Activated CD4-positive, alpha-beta T cell treated with anti-CD3 and anti-CD28 coated beads, Interleukin-2, amount 10 ng/mL, durations not matched to agents 24 days and 14 days (primary cell): ENCODE data around the gene TBC1D8. TPM values are rescaled to one million over a fixed set of nuclear protein-coding genes. Genes with fewer than 3 reads are reported as not detected.
"Not testable (repeated sequence)": the region's sequence is repeated elsewhere in the genome, so short reads cannot be mapped to it uniquely, and the experiment has no call there.

Source experiments
- DNase-seq: peaks from one replicate; pipeline ENCODE4 v3.0.0; 2022
- H3K27ac Mint-ChIP-seq: one replicate; pipeline ENCODE4 v1.8.0; 2022; ENCODE audit warnings: mild to moderate bottlenecking, mixed read lengths
- H3K27me3 Mint-ChIP-seq: one replicate; pipeline ENCODE4 v1.8.0; 2022; ENCODE audit warnings: mixed read lengths
- H3K36me3 Mint-ChIP-seq: one replicate; pipeline ENCODE4 v1.8.0; 2022; ENCODE audit warnings: low read depth, mild to moderate bottlenecking, mixed read lengths
- H3K4me1 Mint-ChIP-seq: one replicate; pipeline ENCODE4 v1.8.0; 2021; ENCODE audit warnings: mixed read lengths
- H3K4me3 Mint-ChIP-seq: one replicate; pipeline ENCODE4 v1.8.0; 2022; ENCODE audit warnings: mild to moderate bottlenecking, moderate library complexity, mixed read lengths
- H3K9me3 Mint-ChIP-seq: one replicate; pipeline ENCODE4 v1.8.0; 2021; ENCODE audit warnings: mixed read lengths
- intact Hi-C: fragments of 100-400 bp; cut with micrococcal nuclease; formaldehyde crosslinking; loops from one replicate; pipeline ENCODE4 v1.15.1; 2023
- total RNA-seq: library from RNA; stranded (reverse); gene quantifications from 2 replicates; pipeline ENCODE4 v1.2.3, GENCODE V29; 2022

The TBC1D8 gene
- total RNA-seq, 1 donor from 2014 or later: 1.4 TPM

DNA sequence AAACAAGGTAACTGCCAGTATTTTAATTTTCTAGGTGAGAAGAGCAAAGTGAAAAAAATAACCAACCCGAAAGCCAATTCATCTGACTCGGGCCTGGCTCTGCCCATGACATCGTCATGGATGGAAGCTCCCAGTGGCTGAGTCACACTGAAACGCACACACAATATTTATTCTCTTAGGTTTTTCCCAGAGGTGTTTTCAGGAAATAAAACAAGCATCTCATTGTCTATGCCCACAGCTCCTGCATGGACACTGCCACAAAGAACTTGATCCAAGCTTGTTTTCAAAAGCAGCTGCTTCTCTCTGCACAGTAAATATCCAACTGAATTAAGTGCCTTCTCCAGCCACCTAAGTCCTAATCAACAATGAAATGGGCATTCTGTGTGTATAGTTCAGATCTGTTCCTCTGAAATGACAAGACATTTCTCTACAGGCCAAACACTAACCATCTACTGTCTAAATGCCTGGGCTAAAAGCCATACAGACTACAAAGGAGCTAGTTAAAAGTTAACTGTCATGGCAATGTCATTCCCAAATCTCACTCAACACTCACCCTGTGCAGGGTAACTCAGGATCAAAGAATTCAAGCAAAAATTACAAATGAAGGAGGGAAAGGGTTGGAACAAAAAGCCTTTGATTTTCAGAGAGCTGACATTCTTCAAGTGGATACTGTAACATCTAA lies 86.2 kb downstream of the TBC1D8 start:
- DNase-seq: no peak
- H3K27ac Mint-ChIP-seq: no peak overlapping the region
- H3K36me3 Mint-ChIP-seq: no peaks in the 10 kb centered on the region
- no peaks in the 10 kb centered on the region for H3K9me3 Mint-ChIP-seq
- intact Hi-C loops: no loop called here
- H3K27me3 Mint-ChIP-seq: no peaks in the 10 kb centered on the region
- H3K4me1 Mint-ChIP-seq: no peaks in the 10 kb centered on the region
- no peak overlapping the region for H3K4me3 Mint-ChIP-seq

GRCh38 chr2:101064505-101064867 lies 86.7 kb downstream of the TBC1D8 start:
- Mint-ChIP-seq H3K4me3 (no peak overlapping the region), H3K4me1 (no peaks in the 10 kb centered on the region), H3K27ac (no peak overlapping the region), H3K27me3 (no peaks in the 10 kb centered on the region), H3K9me3 (no peaks in the 10 kb centered on the region), H3K36me3 (no peaks in the 10 kb centered on the region)
- no peak for DNase-seq
- intact Hi-C loops: no loop called here

DNA sequence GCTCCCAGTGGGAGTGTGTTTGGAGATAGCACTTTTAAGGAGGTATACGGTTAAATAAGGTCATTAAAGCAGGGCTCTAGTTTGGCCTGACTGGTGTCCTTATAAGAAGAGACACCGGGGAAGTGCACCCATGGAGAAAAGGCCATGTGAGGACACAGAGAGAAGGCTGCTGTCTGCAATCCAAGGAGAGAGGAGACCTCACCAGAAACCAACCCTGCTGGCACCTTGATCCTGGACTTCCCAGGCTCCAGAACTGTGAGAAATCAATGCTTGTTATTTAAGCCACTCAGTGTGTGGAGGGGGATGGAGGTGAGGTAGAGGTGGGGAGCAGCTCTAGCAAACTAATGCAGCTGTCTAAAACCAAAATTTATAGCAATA lies 87.1 kb downstream of the TBC1D8 start:
- Mint-ChIP-seq H3K27me3 (no peaks in the 10 kb centered on the region), H3K36me3 (no peaks in the 10 kb centered on the region), H3K9me3 (no peaks in the 10 kb centered on the region), H3K4me1 (no peaks in the 10 kb centered on the region), H3K27ac (no peak overlapping the region), H3K4me3 (no peak overlapping the region)
- no peak for DNase-seq
- intact Hi-C loops: no loop called here

GRCh38 chr2:101063352-101064124 lies 87.6 kb downstream of the TBC1D8 start:
- DNase-seq: no peak
- no peaks in the 10 kb centered on the region for H3K36me3 Mint-ChIP-seq

DNA sequence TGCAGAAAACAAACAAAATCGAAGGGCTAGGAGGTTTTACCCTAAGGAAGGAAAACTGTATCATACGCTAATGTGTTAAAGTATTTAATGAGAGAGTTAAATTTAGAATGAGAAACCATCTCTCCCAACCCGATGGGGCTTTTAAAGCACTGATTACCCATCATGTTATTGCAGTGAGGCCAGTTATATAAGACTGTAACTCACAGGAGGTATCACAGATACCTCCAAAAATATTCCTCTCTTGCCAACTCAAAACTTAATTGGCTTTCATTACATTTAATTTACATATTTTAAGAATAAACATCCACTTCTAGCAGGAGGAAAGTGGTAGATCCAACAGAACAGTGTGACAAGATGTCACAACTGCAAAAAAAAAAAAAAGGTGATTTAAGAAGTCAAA lies 92.8 kb downstream of the TBC1D8 start:
- H3K27me3 Mint-ChIP-seq: no peaks in the 10 kb centered on the region
- H3K36me3 Mint-ChIP-seq: no peaks in the 10 kb centered on the region
- no peak overlapping the region for H3K4me3 Mint-ChIP-seq
- intact Hi-C loops: no loop called here
- DNase-seq: no peak
- H3K27ac Mint-ChIP-seq: no peak overlapping the region
- no peaks in the 10 kb centered on the region for H3K4me1 Mint-ChIP-seq
- no peaks in the 10 kb centered on the region for H3K9me3 Mint-ChIP-seq

More at GRCh38 chr2:101063352-101064124, 87.6 kb downstream of the TBC1D8 start:
- Mint-ChIP-seq H3K9me3 (no peaks in the 10 kb centered on the region), H3K27me3 (no peaks in the 10 kb centered on the region), H3K4me3 (no peak overlapping the region), H3K27ac (no peak overlapping the region), H3K4me1 (no peaks in the 10 kb centered on the region)
- intact Hi-C loops: no loop called here

- H3K4me3 Mint-ChIP-seq: no peak overlapping the region
- no peaks in the 10 kb centered on the region for H3K4me1 Mint-ChIP-seq
- peaks cover 1% of the 10 kb centered on the region for H3K27me3 Mint-ChIP-seq
- intact Hi-C loops: no loop called here
- H3K27ac Mint-ChIP-seq: no peak overlapping the region
- no peaks in the 10 kb centered on the region for H3K36me3 Mint-ChIP-seq
- H3K9me3 Mint-ChIP-seq: no peaks in the 10 kb centered on the region
- no peak for DNase-seq
These were observed 93.9 kb downstream of the TBC1D8 start for GRCh38 chr2:101057051-101057933.

DNA sequence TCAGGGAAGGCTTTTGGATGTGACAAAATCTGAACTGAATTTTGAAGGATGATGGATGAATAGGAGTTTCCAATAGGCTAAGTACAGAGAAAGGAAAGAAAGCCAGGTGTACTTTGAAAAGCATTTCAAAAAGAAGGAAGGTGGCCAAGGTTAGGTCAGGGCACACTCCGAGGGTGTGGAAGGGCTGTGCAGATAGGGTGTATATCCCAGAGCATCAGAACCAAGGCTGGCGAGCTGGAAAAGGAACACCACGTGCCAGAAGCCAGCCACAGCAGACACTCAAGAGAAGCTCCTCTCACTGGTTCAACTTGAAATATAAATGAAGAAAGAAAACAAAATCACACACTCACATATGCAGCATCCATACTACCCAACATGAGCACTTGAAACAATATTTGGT lies 98.1 kb downstream of the TBC1D8 start:
- peaks cover 1% of the 10 kb centered on the region for H3K27me3 Mint-ChIP-seq
- H3K4me3 Mint-ChIP-seq: no peak overlapping the region
- DNase-seq: no peak
- H3K27ac Mint-ChIP-seq: no peak overlapping the region
- intact Hi-C loops: no loop called here
- no peaks in the 10 kb centered on the region for H3K36me3 Mint-ChIP-seq
- no peaks in the 10 kb centered on the region for H3K9me3 Mint-ChIP-seq
- H3K4me1 Mint-ChIP-seq: no peaks in the 10 kb centered on the region

GRCh38 chr2:101052147-101052546 lies 99.0 kb downstream of the TBC1D8 start:
- Mint-ChIP-seq H3K27me3 (peaks cover 1% of the 10 kb centered on the region), H3K36me3 (no peaks in the 10 kb centered on the region), H3K4me1 (no peaks in the 10 kb centered on the region), H3K27ac (no peak overlapping the region), H3K9me3 (no peaks in the 10 kb centered on the region), H3K4me3 (no peak overlapping the region)
- intact Hi-C loops: no loop called here
- DNase-seq: no peak

GRCh38 chr2:101050886-101051285 lies 100.3 kb downstream of the TBC1D8 start:
- H3K4me3 Mint-ChIP-seq, DNase-seq, H3K4me1 Mint-ChIP-seq: not testable (repeated sequence)

DNA sequence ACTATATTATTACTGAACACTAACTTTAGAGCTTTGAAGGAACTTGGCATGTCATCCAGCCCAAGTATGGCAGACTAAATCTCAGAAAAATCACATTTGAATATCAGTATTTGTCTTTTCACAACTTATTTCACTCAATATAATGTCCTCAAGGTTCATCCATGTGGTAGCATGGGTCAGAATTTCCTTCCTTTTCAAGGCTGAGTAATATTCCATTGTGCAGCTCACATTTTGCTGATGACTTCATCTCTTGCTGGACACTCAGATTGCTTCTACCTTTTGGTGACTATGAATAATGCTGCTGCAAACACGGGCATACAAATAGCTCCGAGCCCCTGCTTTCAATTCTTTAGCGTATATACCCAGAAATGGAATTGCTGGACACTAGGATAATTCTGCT lies 102.4 kb downstream of the TBC1D8 start:
- Mint-ChIP-seq H3K36me3 (no peaks in the 10 kb centered on the region), H3K4me3 (no peak overlapping the region), H3K27me3 (peaks cover 6% of the 10 kb centered on the region), H3K27ac (no peak overlapping the region), H3K9me3 (no peaks in the 10 kb centered on the region), H3K4me1 (no peaks in the 10 kb centered on the region)
- intact Hi-C loops: no loop called here
- no peak for DNase-seq

More at GRCh38 chr2:101050886-101051285, 100.3 kb downstream of the TBC1D8 start:
- H3K36me3 Mint-ChIP-seq, H3K9me3 Mint-ChIP-seq, intact Hi-C loops, H3K27me3 Mint-ChIP-seq, H3K27ac Mint-ChIP-seq: not testable (repeated sequence)

DNA sequence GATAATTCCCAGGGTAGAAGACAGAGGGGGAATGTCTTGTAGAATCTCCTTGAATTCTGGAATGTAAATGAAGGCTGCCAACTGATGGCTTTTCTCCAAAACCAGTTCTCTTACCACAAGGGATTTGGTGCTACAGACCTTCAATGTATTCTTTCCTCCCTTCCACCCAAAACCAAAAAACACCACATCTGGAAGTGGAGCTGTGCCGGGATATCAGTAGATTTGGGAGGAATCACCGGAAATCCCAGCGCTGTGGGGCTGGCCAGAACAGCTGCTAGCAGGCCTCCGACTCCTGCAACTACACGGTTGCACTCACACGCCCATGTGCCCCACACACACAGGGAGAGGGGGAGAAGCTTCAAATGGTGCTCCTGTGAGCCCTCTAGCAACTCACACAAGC lies 103.4 kb downstream of the TBC1D8 start:
- H3K27ac Mint-ChIP-seq: no peak overlapping the region
- H3K9me3 Mint-ChIP-seq: no peaks in the 10 kb centered on the region
- no peak overlapping the region for H3K4me3 Mint-ChIP-seq
- DNase-seq: no peak
- intact Hi-C loops: no loop called here
- no peaks in the 10 kb centered on the region for H3K4me1 Mint-ChIP-seq
- peaks cover 6% of the 10 kb centered on the region for H3K27me3 Mint-ChIP-seq
- H3K36me3 Mint-ChIP-seq: no peaks in the 10 kb centered on the region

GRCh38 chr2:101047075-101047766 lies 104.0 kb downstream of the TBC1D8 start:
- no peak overlapping the region for H3K27ac Mint-ChIP-seq
- H3K4me3 Mint-ChIP-seq: no peak overlapping the region
- intact Hi-C loops: no loop called here
- peaks cover 6% of the 10 kb centered on the region for H3K27me3 Mint-ChIP-seq
- DNase-seq: no peak
- no peaks in the 10 kb centered on the region for H3K9me3 Mint-ChIP-seq
- H3K36me3 Mint-ChIP-seq: no peaks in the 10 kb centered on the region
- no peaks in the 10 kb centered on the region for H3K4me1 Mint-ChIP-seq

GRCh38 chr2:101045330-101045729 lies 105.9 kb downstream of the TBC1D8 start:
- intact Hi-C loops: no loop called here

More at GRCh38 chr2:101045330-101045729, 105.9 kb downstream of the TBC1D8 start:
- no peak overlapping the region for H3K4me3 Mint-ChIP-seq
- no peaks in the 10 kb centered on the region for H3K36me3 Mint-ChIP-seq
- no peak overlapping the region for H3K27ac Mint-ChIP-seq
- H3K4me1 Mint-ChIP-seq: no peaks in the 10 kb centered on the region
- H3K9me3 Mint-ChIP-seq: no peaks in the 10 kb centered on the region
- peaks cover 8% of the 10 kb centered on the region for H3K27me3 Mint-ChIP-seq
- DNase-seq: no peak
